Renal pelvis (tissue), 12 donors: ENCODE results near the gene TSPY3. TPM values are rescaled to one million over a fixed set of nuclear protein-coding genes. Genes with fewer than 3 reads are reported as not detected.
"Not testable (repeated sequence)": the region's sequence is repeated elsewhere in the genome, so short reads cannot be mapped to it uniquely, and the experiment has no call there.

Experiments used
- DNase-seq: peaks from one replicate; pipeline ENCODE4 v3.0.0-alpha.2; 2013
- long read RNA-seq, 16 experiments: transcript quantifications; one replicate each; lab custom pipeline, GENCODE V29; 2026
- polyA plus RNA-seq, 3 donors: library from polyadenylated mRNA; unstranded; fragments of 120-200 nt; gene quantifications; one replicate each; pipeline ENCODE4 v1.2.1, GENCODE V29; 2013; ENCODE audit not compliant: insufficient read length in 3 of 3

TSPY3 gene, protein sequence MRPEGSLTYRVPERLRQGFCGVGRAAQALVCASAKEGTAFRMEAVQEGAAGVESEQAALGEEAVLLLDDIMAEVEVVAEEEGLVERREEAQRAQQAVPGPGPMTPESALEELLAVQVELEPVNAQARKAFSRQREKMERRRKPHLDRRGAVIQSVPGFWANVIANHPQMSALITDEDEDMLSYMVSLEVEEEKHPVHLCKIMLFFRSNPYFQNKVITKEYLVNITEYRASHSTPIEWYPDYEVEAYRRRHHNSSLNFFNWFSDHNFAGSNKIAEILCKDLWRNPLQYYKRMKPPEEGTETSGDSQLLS
- not detected for polyA plus RNA-seq
- long read RNA-seq, donor 1 = 0 reads
- long read RNA-seq, donor 2 = 0 reads
- long read RNA-seq, donor 3 = 0 reads
- long read RNA-seq, donor 4 = 0 reads
- long read RNA-seq, donor 5 = 0 reads
- long read RNA-seq, donor 6 = 0 reads
- long read RNA-seq, donor 7 = 0 reads
- long read RNA-seq, donor 8 = 0 reads
- long read RNA-seq, donor 9 = 0 reads
- long read RNA-seq, donor 10 = 0 reads
- long read RNA-seq, donor 11 = 0 reads
- long read RNA-seq, donor 12 = 0 reads
- long read RNA-seq, donor 13 = 0 reads
- long read RNA-seq, donor 14 = 0 reads
- long read RNA-seq, donor 15 = 0 reads
- long read RNA-seq, donor 16 = 0 reads

- not testable (repeated sequence) for DNase-seq
Measured at GRCh38 chrY:9398121-9398520, at the start of gene TSPY3. TSPY3 (plus strand) TSS chrY:9398421; CDS start chrY:9398467, 46 bp downstream.

DNA sequence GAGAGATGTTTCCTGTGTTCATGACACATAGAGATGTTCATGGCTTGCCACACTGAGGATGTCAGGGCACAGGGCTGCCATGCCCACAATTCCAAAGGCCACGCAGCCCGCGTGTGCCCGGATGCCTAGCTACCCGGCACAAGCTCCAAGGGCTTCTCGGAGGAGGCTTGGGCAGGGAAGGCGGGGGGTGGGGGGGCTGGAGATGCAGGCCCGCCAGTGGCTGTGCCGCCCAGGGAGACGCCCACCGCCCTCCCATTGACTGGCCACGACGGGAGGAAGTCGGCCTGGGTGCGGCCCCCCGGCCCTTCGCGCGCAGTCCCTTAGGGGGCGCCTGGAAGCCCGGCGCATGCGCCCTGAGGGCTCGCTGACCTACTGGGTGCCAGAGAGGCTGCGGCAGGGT is 40.7 kb upstream of the TSPY3 start, which contains the start of gene TSPY8:
Gene TSPY8, plus strand, starts transcription at position 301 of the 400 bp plus-strand sequence. Its CDS starts 46 bp downstream, at position 347.
- DNase-seq = not testable (repeated sequence)

DNA sequence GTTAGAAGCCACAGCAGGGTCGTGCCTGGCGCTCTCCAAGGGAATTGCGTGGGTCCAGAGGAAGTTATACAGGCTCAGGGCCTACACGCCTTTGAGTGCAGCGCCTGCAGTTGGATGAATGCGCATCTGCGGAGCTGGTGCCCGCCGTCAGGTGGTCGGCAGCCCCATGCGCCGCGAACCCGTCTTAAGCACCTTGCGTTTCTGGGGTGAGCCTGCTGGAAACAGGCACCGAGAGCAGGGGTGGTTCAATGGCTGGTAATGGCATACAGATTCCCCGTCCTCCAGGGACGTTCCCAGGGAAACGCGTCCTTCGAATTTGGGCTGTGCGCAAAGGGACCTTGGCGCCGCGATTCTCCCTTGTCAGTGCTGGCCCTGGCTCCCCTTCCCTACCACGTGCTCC is 1.7 kb upstream of the TSPY3 start:
- not testable (repeated sequence) for DNase-seq

Other genes with a start within 250 kb of the TSPY3 start
- not detected for gene TSPY4, start 61.0 kb upstream of the TSPY3 start, polyA plus RNA-seq
- not detected for gene TSPY8, start 40.6 kb upstream of the TSPY3 start, polyA plus RNA-seq
- not detected for gene TSPY1, start 68.5 kb downstream of the TSPY3 start, polyA plus RNA-seq
- gene TSPY9, start 88.8 kb downstream of the TSPY3 start, polyA plus RNA-seq = not detected
- gene TSPY10, start 129.5 kb downstream of the TSPY3 start, polyA plus RNA-seq = not detected